K562 (cell line): ENCODE measurements around the gene POLRMT. TPM values are rescaled to one million over a fixed set of nuclear protein-coding genes. Genes with fewer than 3 reads are reported as not detected.

Experiments used
- ARHGAP35 ChIP-seq: fragments of 450-650 bp; IDR thresholded peaks from 2 replicates; pipeline ENCODE4 v1.6.1; 2018; ENCODE audit not compliant: partially characterized antibody
- CBX3 ChIP-seq, 2 experiments: IDR thresholded peaks; 1 replicate in 1 of 2; 2 replicates in 1 of 2; pipeline ENCODE4 v1.6.1; 2012; ENCODE audit warnings: inconsistent platforms in 2 of 2, low read length in 2 of 2, borderline replicate concordance in 1 of 2, control low read depth in 1 of 2
- CHAMP1 ChIP-seq: fragments of 450-650 bp; IDR thresholded peaks from 2 replicates; pipeline ENCODE4 v1.6.1; 2016; ENCODE audit warnings: mild to moderate bottlenecking
- CHD4 ChIP-seq: fragments of 200-600 bp; sonication (generic); IDR thresholded peaks from 3 replicates; pipeline ENCODE4 v1.6.1; 2012; ENCODE audit warnings: low read depth, mild to moderate bottlenecking, mixed read lengths, low read length, inconsistent platforms; ENCODE audit not compliant: insufficient read depth, insufficient replicate concordance, poor library complexity, severe bottlenecking
- E2F4 ChIP-seq: sonication (generic); formaldehyde crosslinking; IDR thresholded peaks from 2 replicates; pipeline ENCODE4 v1.8.0; 2022; ENCODE audit warnings: mild to moderate bottlenecking, low read depth, missing genetic modification reagents
- ERF ChIP-seq: fragments of 450-650 bp; formaldehyde crosslinking; IDR thresholded peaks from 2 replicates; pipeline ENCODE4 v1.4.0; 2020; ENCODE audit warnings: mild to moderate bottlenecking, mixed read lengths
- ETS2 ChIP-seq: IDR thresholded peaks from 2 replicates; pipeline ENCODE4 v1.6.1; 2016; ENCODE audit warnings: borderline replicate concordance, missing genetic modification characterization, mild to moderate bottlenecking, moderate library complexity, missing compliant biosample characterization; ENCODE audit not compliant: poor library complexity, severe bottlenecking
- IFI16 ChIP-seq: fragments of 250-450 bp; sonication (Bioruptor Pico); IDR thresholded peaks from 2 replicates; pipeline ENCODE4 v2.1.2; 2022; ENCODE audit warnings: mild to moderate bottlenecking, inconsistent platforms
- MTA3 ChIP-seq: fragments of 450-650 bp; formaldehyde crosslinking; IDR thresholded peaks from 2 replicates; pipeline ENCODE4 v1.6.1; 2017; ENCODE audit warnings: mild to moderate bottlenecking, borderline replicate concordance
- MYNN ChIP-seq, 2 experiments: sonication (generic); formaldehyde crosslinking in 1 of 2; IDR thresholded peaks; 2 replicates each; pipeline versions ENCODE4 v1.5.0 to v1.6.1; 2016 to 2020; ENCODE audit warnings: antibody characterized with exemption in 1 of 2, missing genetic modification reagents in 1 of 2
- NCOA2 ChIP-seq, 2 experiments: fragments of 450-650 bp; IDR thresholded peaks; 2 replicates each; pipeline ENCODE4 v1.6.1; 2018; ENCODE audit warnings: mild to moderate bottlenecking in 2 of 2, moderate library complexity in 1 of 2; ENCODE audit not compliant: partially characterized antibody in 2 of 2
- NELFE ChIP-seq: IDR thresholded peaks from 2 replicates; pipeline ENCODE4 v1.6.1; 2011; ENCODE audit warnings: mild to moderate bottlenecking; ENCODE audit not compliant: insufficient read depth, insufficient read length
- NFATC3 ChIP-seq: fragments of 450-650 bp; IDR thresholded peaks from 2 replicates; pipeline ENCODE4 v1.6.1; 2017; ENCODE audit warnings: mild to moderate bottlenecking
- NR3C1 ChIP-seq: sonication (generic); formaldehyde crosslinking; IDR thresholded peaks from 2 replicates; pipeline ENCODE4 v1.8.1; 2022; ENCODE audit warnings: missing genetic modification reagents
- NRF1 ChIP-seq, 2 experiments: fragments of 450-650 bp; IDR thresholded peaks in 1 of 2; conservative IDR thresholded peaks in 1 of 2; 2 replicates each; pipeline ENCODE4 v1.6.1; 2014; ENCODE audit warnings: mild to moderate bottlenecking in 2 of 2
- PRMT5 ChIP-seq: sonication (generic); formaldehyde crosslinking; IDR thresholded peaks from 2 replicates; pipeline ENCODE4 v1.5.0; 2020; ENCODE audit warnings: missing genetic modification reagents
- PYGO2 ChIP-seq: fragments of 450-650 bp; IDR thresholded peaks from 2 replicates; pipeline ENCODE4 v1.6.1; 2016; ENCODE audit warnings: mild to moderate bottlenecking, missing genetic modification characterization, moderate library complexity, missing compliant biosample characterization
- SAFB2 ChIP-seq: fragments of 200-400 bp; formaldehyde crosslinking; IDR thresholded peaks from 2 replicates; pipeline ENCODE4 v1.6.1; 2018; ENCODE audit warnings: borderline replicate concordance, low read length, low read depth, moderate library complexity; ENCODE audit not compliant: severe bottlenecking
- SMARCC2 ChIP-seq: fragments of 450-650 bp; IDR thresholded peaks from 2 replicates; pipeline ENCODE4 v1.6.1; 2017; ENCODE audit warnings: antibody characterized with exemption, moderate library complexity, mild to moderate bottlenecking, low read depth
- SREBF1 ChIP-seq: fragments of 150-350 bp; IDR thresholded peaks from 2 replicates; pipeline ENCODE4 v1.6.1; 2014; ENCODE audit warnings: antibody characterized with exemption, low read depth, low read length, borderline replicate concordance
- USF2 ChIP-seq: sonication (generic); formaldehyde crosslinking; IDR thresholded peaks from 2 replicates; pipeline ENCODE4 v1.5.0; 2020; ENCODE audit warnings: missing genetic modification reagents
- ZFP1 ChIP-seq: fragments of 450-650 bp; formaldehyde crosslinking; IDR thresholded peaks from 2 replicates; pipeline ENCODE4 v1.4.0; 2020; ENCODE audit warnings: mild to moderate bottlenecking, mixed read lengths
- ZNF121 ChIP-seq: sonication (generic); formaldehyde crosslinking; conservative IDR thresholded peaks from 2 replicates; pipeline ENCODE4 v1.8.0; 2022; ENCODE audit warnings: missing genetic modification reagents
- ZNF384 ChIP-seq: IDR thresholded peaks from 2 replicates; pipeline ENCODE4 v1.6.1; 2012; ENCODE audit warnings: low read depth, low read length, improper control_type of control experiment
- ZNF699 ChIP-seq: fragments of 250-450 bp; sonication (Bioruptor Pico); IDR thresholded peaks from 2 replicates; pipeline ENCODE4 v1.8.0; 2021; ENCODE audit warnings: mild to moderate bottlenecking, moderate library complexity; ENCODE audit not compliant: insufficient replicate concordance
- polyA plus RNA-seq, 8 experiments: library from polyadenylated mRNA; depleted of rRNA in 4 of 8; stranded (reverse) in 5 of 8; unstranded in 3 of 8; fragments of >200 nt; fragmentation: Nextera tagmentation in 2 of 8; fragmentation: Illumina TruSeq in 1 of 8; extraction: Ambion mirVana in 2 of 8; extraction: Trizol in 1 of 8; gene quantifications; 2 replicates each; pipeline versions ENCODE4 v1.2.1 to v1.2.3, GENCODE V29; 2011 to 2014; ENCODE audit warnings: inconsistent platforms in 1 of 8, missing spikeins in 1 of 8
- total RNA-seq, 7 experiments: library from RNA; depleted of rRNA in 6 of 7; stranded (reverse); fragments of >200 nt in 6 of 7; fragmentation: Illumina TruSeq in 2 of 7; extraction: Trizol in 2 of 7; gene quantifications; 2 replicates each; pipeline versions ENCODE4 v1.2.1 to v1.2.3, GENCODE V29; 2011 to 2021; ENCODE audit warnings: low replicate concordance in 1 of 7

POLRMT gene
- total and polyA plus RNA-seq, 9 of the 15 experiments (the other 6 are each of a cell fraction or from before 2014, with no cell fraction given): 30.3 to 144 (median 68.0) TPM

GRCh38 chr19:680287-681028 is 47.1 kb upstream of the POLRMT start (continued):
- TF ChIP-seq SMARCC2 (no peak), ZNF699 (CRISPR knock-in tag) (no peak), ZNF384 (no peak), USF2 (CRISPR knock-in tag) (peak; percentile 88), ETS2 (tag) (no peak), MTA3 (peak; percentile 47), CBX3 (IDR thresholded peaks at IDR 0.05; ENCODE audit: borderline replicate concordance in 1 of 2, low read length in 2 of 2) (no peak; a peak in 1 of 3 replicates), NFATC3 (no peak), SAFB2 (no peak), CHD4 (no peak), PRMT5 (no peak), MYNN (IDR thresholded peaks at IDR 0.05) (no peak), MYNN (CRISPR knock-in tag; IDR thresholded peaks at IDR 0.05) (no peak), E2F4 (CRISPR knock-in tag) (no peak), ZFP1 (no peak), ZNF121 (CRISPR knock-in tag) (no peak), NRF1 (conservative IDR thresholded peaks at IDR 0.05 in 1 of 2, IDR thresholded peaks at IDR 0.05 in 1 of 2) (peak; percentile 81 to 84), SREBF1 (no peak), ARHGAP35 (no peak), NR3C1 (CRISPR knock-in tag) (no peak), CHAMP1 (no peak), NELFE (no peak), NCOA2 (IDR thresholded peaks at IDR 0.05; ENCODE audit: partially characterized antibody in 2 of 2) (no peak), ERF (CRISPR knock-in tag) (no peak; the same call in none of the 2 replicates), PYGO2 (tag) (no peak), IFI16 (CRISPR knock-in tag) (no peak)
